GM20000 (cell line): Measurements from ENCODE around the gene ADORA1.

Experiments used
- DNase-seq: peaks from one replicate; pipeline ENCODE4 v3.0.0; 2012; ENCODE audit warnings: low spot score
- CTCF ChIP-seq: IDR thresholded peaks from 2 replicates; pipeline ENCODE4 v1.5.1; 2012; ENCODE audit warnings: mild to moderate bottlenecking, control low read depth; ENCODE audit errors: extremely low read depth, missing control alignments

ADORA1 gene

GRCh38 chr1:203184467-203184866 lies 56.9 kb downstream of the ADORA1 start:
- no peak for DNase-seq
- TF ChIP-seq CTCF: no peak

- no peak for TF ChIP-seq CTCF
- DNase-seq: no peak
These were observed 57.5 kb downstream of the ADORA1 start for GRCh38 chr1:203185061-203185461.

- TF ChIP-seq CTCF: no peak
- no peak for DNase-seq
These were observed 58.1 kb downstream of the ADORA1 start for GRCh38 chr1:203185585-203185984.

- DNase-seq: no peak
- no peak for TF ChIP-seq CTCF
These were observed 58.5 kb downstream of the ADORA1 start for GRCh38 chr1:203186091-203186445.

GRCh38 chr1:203186446-203187303 lies 59.1 kb downstream of the ADORA1 start, which contains the start of gene CHI3L1:
TSS of gene CHI3L1 (minus strand) at chr1:203186704. CDS start at chr1:203186623, 81 bp downstream.
- no peak for DNase-seq
- no peak for TF ChIP-seq CTCF

- DNase-seq: no peak
- TF ChIP-seq CTCF: no peak
These were observed 59.8 kb downstream of the ADORA1 start for GRCh38 chr1:203187304-203187685.

- no peak for DNase-seq
- no peak for TF ChIP-seq CTCF
These were observed 60.3 kb downstream of the ADORA1 start for GRCh38 chr1:203187689-203188264.
